ENCODE results near the gene TMED10. TPM values are rescaled to one million over a fixed set of nuclear protein-coding genes. Genes with fewer than 3 reads are reported as not detected.

The TMED10 gene
- polyA plus RNA-seq, 1 of the 3 experiments (the other 2 are of a cell fraction), result 168 TPM

GRCh38 chr14:75167325-75167724 lies 9.1 kb downstream of the TMED10 start (continued):
- no peak for TF ChIP-seq PBX3 (IDR thresholded peaks at IDR 0.05)
- TF ChIP-seq GABPA (IDR thresholded peaks at IDR 0.05; ENCODE audit: low read depth), result no peak
- no peak for TF ChIP-seq RAD21 (IDR thresholded peaks at IDR 0.05; ENCODE audit: low read length)

- no peak overlapping the region for H3K4me3 ChIP-seq (ENCODE audit: low read depth in 2 of 2, low read length in 1 of 2)
- H2AFZ ChIP-seq (ENCODE audit: low read depth), result no peak overlapping the region
- H3K4me2 ChIP-seq, result no peak overlapping the region
- H3F3A ChIP-seq (replicated peaks; ENCODE audit: insufficient read depth), result no peaks in the 10 kb centered on the region
- H3K9me2 ChIP-seq, result no peaks in the 10 kb centered on the region
- no peak for TF ChIP-seq TCF12 (IDR thresholded peaks at IDR 0.05)
- no peak for TF ChIP-seq RXRA (IDR thresholded peaks at IDR 0.05; ENCODE audit: borderline replicate concordance, low read depth)
- TF ChIP-seq RFX5 (IDR thresholded peaks at IDR 0.05; ENCODE audit: low read length), result no peak
- TF ChIP-seq PBX3 (IDR thresholded peaks at IDR 0.05), result no peak
- no peak for TF ChIP-seq GABPA (IDR thresholded peaks at IDR 0.05; ENCODE audit: low read depth)
- no peak for TF ChIP-seq FOXM1 (IDR thresholded peaks at IDR 0.05; ENCODE audit: low read depth)
- H3K79me2 ChIP-seq (ENCODE audit: insufficient read depth), result peaks cover 98% of the 10 kb centered on the region
- H4K20me1 ChIP-seq (ENCODE audit: insufficient read depth), result peaks cover 95% of the 10 kb centered on the region
- H3K9me3 ChIP-seq, result no peaks in the 10 kb centered on the region
- H3K9ac ChIP-seq, result no peak overlapping the region
- DNase-seq, result no peak
- no peak overlapping the region for H3K27ac ChIP-seq (ENCODE audit: low read depth in 2 of 2, low read length in 1 of 2)
- ChIA-PET POLR2A (no interaction called here), CTCF (interaction anchor here (0.8 to 1.2 kb wide), 3 partner anchors 38 to 130 kb away, joined by 3 to 4 read pairs (median 3); no protein-coding TSS in a partner anchor)
- H3K4me1 ChIP-seq (ENCODE audit: control insufficient read depth in 1 of 2, insufficient read depth in 2 of 2, low read depth in 1 of 2, low read length in 1 of 2), result no peaks in the 10 kb centered on the region; a peak in 1 of 4 replicates
- WGBS (ENCODE audit: low lambda C conversion rate), result 87% methylated on average over 8 of the region's 8 CpGs
- no peaks in the 10 kb centered on the region for H3K27me3 ChIP-seq (ENCODE audit: insufficient read depth)
- peaks cover 0 to 6% of the 10 kb centered on the region in 2 experiments for H3K36me3 ChIP-seq (replicated peaks in 1 of 2; ENCODE audit: control insufficient read depth in 1 of 2, insufficient read depth in 2 of 2, low read length in 1 of 2)
Measured at GRCh38 chr14:75165586-75166391, 10.6 kb downstream of the TMED10 start.

GRCh38 chr14:75164809-75165208 lies 11.6 kb downstream of the TMED10 start:
- POLR2A ChIA-PET, result no interaction called here
- Histone ChIP-seq H3K27me3 (ENCODE audit: insufficient read depth) (no peaks in the 10 kb centered on the region), H3K36me3 (replicated peaks in 1 of 2; ENCODE audit: control insufficient read depth in 1 of 2, insufficient read depth in 2 of 2, low read length in 1 of 2) (peaks cover 0 to 6% of the 10 kb centered on the region in 2 experiments), H3K4me1 (ENCODE audit: control insufficient read depth in 1 of 2, insufficient read depth in 2 of 2, low read depth in 1 of 2, low read length in 1 of 2) (no peaks in the 10 kb centered on the region; a peak in 1 of 4 replicates), H4K20me1 (ENCODE audit: insufficient read depth) (peaks cover 96% of the 10 kb centered on the region), H3K9me3 (no peaks in the 10 kb centered on the region), H3K9ac (no peak overlapping the region), H3K4me3 (ENCODE audit: low read depth in 2 of 2, low read length in 1 of 2) (no peak overlapping the region), H3K9me2 (no peaks in the 10 kb centered on the region), H3K79me2 (ENCODE audit: insufficient read depth) (peaks cover 98% of the 10 kb centered on the region), H2AFZ (ENCODE audit: low read depth) (no peak overlapping the region), H3F3A (replicated peaks; ENCODE audit: insufficient read depth) (peaks cover 3% of the 10 kb centered on the region), H3K4me2 (no peak overlapping the region), H3K27ac (ENCODE audit: low read depth in 2 of 2, low read length in 1 of 2) (no peak overlapping the region)
- 86% methylated on average over 1 of the region's 1 CpG for WGBS (ENCODE audit: low lambda C conversion rate)
- CTCF ChIA-PET, result no interaction called here
- no peak for DNase-seq
- TF ChIP-seq RFX5 (IDR thresholded peaks at IDR 0.05; ENCODE audit: low read length) (no peak), RCOR1 (IDR thresholded peaks at IDR 0.05; ENCODE audit: low read length) (no peak), FOXM1 (IDR thresholded peaks at IDR 0.05; ENCODE audit: low read depth) (no peak), SIN3A (IDR thresholded peaks at IDR 0.05; ENCODE audit: borderline replicate concordance, low read depth, low read length) (no peak), FOXJ3 (CRISPR knock-in tag; IDR thresholded peaks at IDR 0.05) (no peak), MXI1 (IDR thresholded peaks at IDR 0.05; ENCODE audit: low read depth, low read length) (no peak), GABPA (IDR thresholded peaks at IDR 0.05; ENCODE audit: low read depth) (no peak), USF2 (IDR thresholded peaks at IDR 0.05; ENCODE audit: borderline replicate concordance, low read depth, low read length) (no peak), ELF1 (IDR thresholded peaks at IDR 0.05) (no peak), ZBTB33 (IDR thresholded peaks at IDR 0.05; ENCODE audit: borderline replicate concordance, low read depth) (no peak), NFIC (IDR thresholded peaks at IDR 0.05; ENCODE audit: borderline replicate concordance) (no peak), RXRA (IDR thresholded peaks at IDR 0.05; ENCODE audit: borderline replicate concordance, low read depth) (no peak), CHD2 (IDR thresholded peaks at IDR 0.05; ENCODE audit: low read length, partially characterized antibody) (no peak), CTCF (IDR thresholded peaks at IDR 0.05) (no peak), NRF1 (IDR thresholded peaks at IDR 0.05; ENCODE audit: low read depth, low read length) (no peak)
